GM18499 (cell line): ENCODE measurements around the gene ACAD9.
"Not testable (repeated sequence)": the region's sequence is repeated elsewhere in the genome, so short reads cannot be mapped to it uniquely, and the experiment has no call there.

ENCODE experiments used
- ATAC-seq: cut with Tn5 transposase; IDR thresholded peaks from one replicate; pipeline ENCODE4 v1.9.1; 2021; ENCODE audit warnings: moderate number of reproducible peaks; ENCODE audit not compliant: insufficient read depth, unreplicated experiment

The ACAD9 gene

DNA sequence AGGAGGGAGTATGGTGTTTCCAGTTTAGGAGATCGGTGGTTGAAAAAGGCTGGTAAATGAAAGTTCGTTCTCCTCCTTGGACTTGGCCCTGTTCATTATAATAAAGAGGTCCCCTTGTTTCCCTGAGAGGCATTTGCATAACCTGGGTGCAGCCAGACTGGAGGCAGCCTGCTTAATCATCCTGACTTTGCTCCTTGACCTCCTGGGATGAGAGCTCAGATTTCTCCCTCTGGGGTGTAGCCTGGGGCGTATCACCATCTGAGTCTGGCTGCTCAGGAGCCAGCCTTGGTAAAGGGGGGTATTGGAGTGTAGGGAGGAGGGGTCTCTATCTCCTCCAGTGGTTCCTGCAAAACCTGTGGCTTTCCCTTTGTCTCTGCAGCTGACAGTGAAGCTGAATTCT is 21.3 kb upstream of the ACAD9 start:
- ATAC-seq, result no peak

GRCh38 chr3:128859630-128860029 is 19.8 kb upstream of the ACAD9 start:
- ATAC-seq, result no peak

DNA sequence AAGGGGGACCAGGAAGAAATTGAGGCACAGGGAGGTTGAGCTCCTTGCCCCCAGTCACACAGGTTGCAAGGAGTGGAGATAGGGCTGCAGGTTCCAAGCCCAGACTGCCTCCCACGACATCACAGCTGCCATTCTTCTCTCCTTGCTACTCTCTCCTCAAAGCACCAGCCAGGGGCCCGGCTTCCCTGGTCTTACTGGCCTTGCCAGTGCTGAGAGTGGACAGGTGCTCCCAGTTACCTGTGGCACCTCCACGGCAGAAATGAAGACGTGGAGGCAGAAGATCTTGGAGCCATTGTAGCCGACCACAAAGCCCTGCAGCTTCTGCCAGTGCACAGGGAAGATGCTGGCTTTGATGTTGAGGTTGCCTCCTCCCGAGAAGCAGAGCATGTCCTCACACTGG is 17.9 kb upstream of the ACAD9 start:
- no peak for ATAC-seq

- ATAC-seq, result no peak
These were observed 15.9 kb upstream of the ACAD9 start for GRCh38 chr3:128863560-128863959.

DNA sequence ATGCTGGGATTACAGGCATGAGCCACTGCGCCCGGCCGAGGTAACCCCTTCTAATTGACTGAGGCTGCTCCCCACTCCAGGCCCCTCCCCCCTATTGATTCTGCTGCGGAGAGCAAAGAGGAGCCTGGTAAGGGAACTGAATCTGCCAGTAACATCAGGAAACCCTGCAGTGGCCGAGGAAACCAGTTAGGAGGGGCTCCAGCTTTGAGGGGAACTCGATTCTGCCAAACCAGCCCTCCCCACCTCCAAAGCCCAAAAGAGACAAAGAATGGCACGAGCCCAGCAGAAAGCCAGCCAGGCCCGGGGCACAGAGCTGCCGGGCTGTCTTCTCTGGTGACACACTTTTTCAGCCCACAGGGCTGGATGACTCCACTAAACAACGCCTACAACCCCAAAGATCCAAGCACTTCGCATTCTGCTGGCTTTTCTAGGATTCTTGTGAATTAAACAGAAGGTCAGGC is 15.0 kb upstream of the ACAD9 start:
- no peak for ATAC-seq

DNA sequence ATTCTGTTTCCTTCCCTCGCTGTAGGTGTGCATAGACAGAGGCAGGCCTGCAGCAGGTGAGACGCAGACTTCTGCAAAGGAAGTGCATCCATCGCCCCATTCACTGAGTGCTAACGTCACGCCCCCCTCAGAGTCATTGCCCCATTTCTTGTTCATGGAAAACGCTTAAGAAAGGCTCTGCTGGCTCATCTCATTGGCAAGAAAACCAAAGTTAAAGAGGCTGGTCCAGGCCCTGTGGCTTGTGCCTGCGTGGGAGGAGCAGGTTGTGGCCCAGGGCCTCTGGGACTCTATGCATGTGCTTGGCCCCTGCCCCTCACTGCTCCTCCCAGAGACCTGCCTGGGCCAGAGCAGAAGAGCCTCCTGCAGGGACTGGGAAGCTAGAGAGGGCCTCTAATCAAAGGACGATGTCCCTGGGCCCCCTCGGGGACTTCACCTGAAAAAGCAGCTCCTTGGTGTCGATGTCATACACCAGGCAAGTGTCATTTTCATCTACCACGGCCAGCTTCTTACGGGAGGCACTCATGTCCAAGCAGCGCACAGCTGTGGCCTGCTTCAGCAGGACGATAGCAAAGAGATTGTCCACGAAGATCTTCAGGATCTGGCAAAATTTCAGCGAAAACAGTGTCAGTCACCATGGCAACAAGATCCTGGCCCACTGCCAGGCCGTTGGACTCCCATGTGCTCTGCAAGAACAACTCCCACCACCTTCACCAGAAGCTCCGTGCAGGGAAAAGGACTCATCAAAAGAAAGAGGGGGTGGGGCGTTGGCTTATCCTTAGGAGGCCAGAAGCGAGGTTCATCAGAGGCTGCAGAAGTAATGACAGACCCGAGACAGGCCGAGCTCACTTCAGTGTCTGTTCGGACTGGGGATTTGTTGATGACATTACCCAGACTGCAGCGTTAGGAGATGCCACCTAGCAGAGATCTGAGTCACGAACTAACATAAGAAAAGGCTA is 14.3 kb upstream of the ACAD9 start:
- not testable (repeated sequence) for ATAC-seq

GRCh38 chr3:128867200-128868125 is 12.0 kb upstream of the ACAD9 start:
- no peak for ATAC-seq

DNA sequence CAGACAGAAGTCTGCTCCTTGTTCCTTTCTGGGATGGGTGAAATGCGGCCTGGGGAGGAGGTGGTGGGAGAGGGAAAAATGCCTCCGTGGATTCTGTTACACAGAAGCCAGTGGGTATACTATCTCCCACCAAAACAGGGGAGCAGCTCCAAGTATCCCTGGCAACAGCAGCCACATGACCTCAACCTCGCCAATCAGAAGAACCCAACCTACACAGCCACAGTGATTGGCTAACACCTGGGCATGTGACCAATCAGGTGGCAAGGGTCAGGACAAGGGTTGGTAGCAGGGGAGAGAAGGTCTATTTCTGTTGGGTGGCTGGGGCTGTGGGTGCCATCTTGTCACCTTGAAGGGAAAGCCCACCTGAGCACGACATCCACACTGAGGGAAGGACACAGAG is 9.1 kb upstream of the ACAD9 start:
- no peak for ATAC-seq

GRCh38 chr3:128872282-128872681 is 7.1 kb upstream of the ACAD9 start:
- ATAC-seq, result no peak

DNA sequence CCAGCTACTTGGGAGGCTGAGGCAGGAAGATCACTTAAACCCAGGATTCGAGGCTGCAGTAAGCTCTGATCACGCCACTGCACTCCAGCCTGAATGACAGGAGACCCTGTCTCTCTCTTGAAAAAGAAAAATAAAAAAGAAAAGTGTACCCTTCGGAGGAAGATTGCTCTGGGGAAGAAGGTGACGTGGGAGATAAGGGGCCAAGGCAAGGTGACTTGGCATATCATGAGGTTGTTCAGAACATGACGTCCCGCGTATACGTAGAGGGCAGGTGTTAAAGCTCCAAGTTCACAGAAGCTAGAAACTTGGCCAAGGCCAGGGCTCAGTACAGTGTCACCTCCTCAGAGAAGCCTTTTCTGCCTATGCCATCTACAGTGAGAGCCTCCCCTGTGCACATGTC is 6.7 kb upstream of the ACAD9 start:
- no peak for ATAC-seq

GRCh38 chr3:128873244-128874022 is 6.0 kb upstream of the ACAD9 start:
- no peak for ATAC-seq

- no peak for ATAC-seq
These were observed 4.8 kb upstream of the ACAD9 start for GRCh38 chr3:128874481-128875180.

DNA sequence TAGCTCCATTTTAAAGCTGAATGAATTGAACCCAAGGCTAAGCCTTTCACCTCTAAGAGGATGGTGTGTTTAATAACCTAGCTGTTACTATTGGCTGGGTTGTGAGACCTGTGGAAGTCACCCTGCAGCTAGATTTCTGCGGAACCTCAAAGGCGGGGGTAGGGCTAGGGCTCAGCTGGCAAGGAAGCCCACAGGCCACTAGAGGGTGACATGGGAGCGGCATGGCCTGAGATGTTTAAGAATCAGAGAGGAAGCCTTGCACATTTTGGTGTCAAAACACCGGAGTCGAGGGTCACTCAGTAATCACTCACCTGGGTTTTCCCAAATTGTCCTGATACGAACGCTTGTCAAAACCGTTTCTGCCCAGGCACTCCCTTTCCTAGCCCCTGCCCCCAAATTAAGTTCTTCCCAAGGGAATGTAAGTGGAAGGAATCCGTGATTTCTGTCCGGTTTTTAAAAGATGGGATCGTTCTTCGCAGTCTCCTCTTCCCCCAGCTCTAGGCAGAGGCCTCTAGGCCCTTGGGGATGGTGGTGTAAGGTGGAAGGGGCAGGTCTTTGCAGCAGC is 3.8 kb upstream of the ACAD9 start:
- no peak for ATAC-seq

GRCh38 chr3:128878011-128878457 is 1.4 kb upstream of the ACAD9 start:
- ATAC-seq, result no peak

DNA sequence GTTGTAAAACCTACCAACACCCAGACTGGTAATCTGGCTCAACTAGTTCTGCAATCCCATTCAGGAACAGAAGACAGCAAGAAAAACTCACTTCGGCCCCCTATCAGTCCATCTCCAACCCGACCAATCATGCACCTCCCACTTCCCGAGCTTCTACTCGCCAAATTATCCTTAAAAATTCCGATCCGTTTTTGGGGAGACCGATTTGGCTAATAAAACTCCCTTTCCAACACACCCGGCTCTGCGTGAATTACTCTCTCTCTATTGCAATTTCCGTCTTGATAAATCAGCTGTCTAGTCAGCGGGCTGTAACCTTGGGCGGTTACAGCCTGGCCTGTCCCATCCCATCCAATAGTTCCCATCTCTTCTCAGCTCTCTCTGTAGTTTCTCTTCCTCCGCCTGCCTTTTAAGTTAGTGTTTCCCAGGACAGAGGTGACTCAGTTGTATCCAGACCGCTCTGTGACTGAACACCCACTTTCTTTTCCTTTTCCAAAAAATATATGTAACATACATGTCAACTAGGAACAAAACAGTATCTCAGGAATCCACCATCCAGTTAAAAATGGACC is 780 bp upstream of the ACAD9 start:
- ATAC-seq, result no peak

- ATAC-seq, result no peak
These were observed 571 bp downstream of the ACAD9 start for GRCh38 chr3:128879991-128880390.

DNA sequence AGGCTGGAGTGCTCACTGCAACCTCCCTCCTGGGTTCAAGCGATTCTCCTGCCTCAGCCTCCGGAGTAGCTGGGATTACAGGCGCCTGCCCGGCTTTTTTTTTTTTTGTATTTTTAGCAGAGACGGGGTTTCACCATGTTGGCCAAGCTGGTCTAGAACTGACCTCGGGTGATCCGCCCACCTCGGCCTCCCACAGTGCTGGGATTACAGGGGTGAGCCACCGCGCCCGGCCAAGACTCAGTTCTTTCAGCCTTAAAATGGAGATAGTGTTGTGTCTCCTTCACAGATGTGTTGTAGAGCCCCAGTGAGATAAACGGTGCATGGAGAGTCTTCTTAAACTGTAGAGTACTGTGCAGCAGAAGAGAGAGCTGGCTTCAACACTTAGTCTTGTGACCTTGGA is 1.0 kb downstream of the ACAD9 start:
- ATAC-seq, result not testable (repeated sequence)

GRCh38 chr3:128881576-128881975 is 2.2 kb downstream of the ACAD9 start:
- ATAC-seq, result no peak

DNA sequence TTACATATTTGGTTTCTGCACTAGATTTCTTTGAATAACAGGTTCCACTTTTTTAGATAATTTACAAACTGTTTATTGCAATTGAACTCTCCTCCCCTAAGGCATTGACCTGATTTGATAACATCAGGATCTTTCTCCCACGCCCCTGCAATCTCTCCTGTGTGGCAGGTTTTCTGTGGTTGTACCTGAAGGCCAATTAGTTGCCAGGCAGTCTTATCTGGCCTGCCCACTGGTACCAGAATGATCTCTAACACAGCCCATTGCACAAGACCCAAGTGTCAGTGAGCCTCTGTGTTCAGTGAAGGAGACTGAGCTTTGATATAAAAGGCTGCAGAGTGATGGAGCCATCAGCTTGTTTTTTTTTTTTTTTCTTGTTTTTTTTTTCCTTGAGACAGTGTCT is 3.3 kb downstream of the ACAD9 start:
- no peak for ATAC-seq
